Activated CD4-positive, alpha-beta memory T cell treated with anti-CD3 and anti-CD28 coated beads, Interleukin-2, amount 10 ng/mL, durations not matched to agents 7 days and 5 days (primary cell): Measurements from ENCODE around the gene FGR. TPM values are rescaled to one million over a fixed set of nuclear protein-coding genes. Genes with fewer than 3 reads are reported as not detected.

Experiments
- CTCF ChIA-PET: fragments of 350-600 bp; sonication (Branson Sonifier 250); formaldehyde crosslinking; loops from one replicate; lab custom pipeline; 2021; ENCODE audit warnings: antibody characterized with exemption, inconsistent platforms; lab: Charles Lee
- POLR2A ChIA-PET: fragments of 350-600 bp; sonication (Branson Sonifier 250); formaldehyde crosslinking; loops from one replicate; lab custom pipeline; 2021; ENCODE audit warnings: antibody characterized with exemption; lab: Charles Lee
- DNase-seq: peaks from one replicate; pipeline ENCODE4 v3.0.0-alpha.2; 2020
- H3K27ac Mint-ChIP-seq: one replicate; pipeline ENCODE4 v1.8.0; 2021; ENCODE audit warnings: mild to moderate bottlenecking, mixed read lengths
- H3K27me3 Mint-ChIP-seq: one replicate; pipeline ENCODE4 v1.8.0; 2021; ENCODE audit warnings: mixed read lengths
- H3K36me3 Mint-ChIP-seq: one replicate; pipeline ENCODE4 v1.8.0; 2021; ENCODE audit warnings: low read depth, mixed read lengths
- H3K4me1 Mint-ChIP-seq: one replicate; pipeline ENCODE4 v1.8.0; 2021; ENCODE audit warnings: mixed read lengths
- H3K4me3 Mint-ChIP-seq: one replicate; pipeline ENCODE4 v1.8.0; 2021; ENCODE audit warnings: mild to moderate bottlenecking, mixed read lengths
- H3K9me3 Mint-ChIP-seq: one replicate; pipeline ENCODE4 v1.8.0; 2021; ENCODE audit warnings: mixed read lengths
- total RNA-seq, 2 experiments: library from RNA; stranded (reverse); gene quantifications; one replicate each; pipeline ENCODE4 v1.2.3, GENCODE V29; 2021

Gene FGR
- total RNA-seq, 2 experiments from 2014 or later = not detected

DNA sequence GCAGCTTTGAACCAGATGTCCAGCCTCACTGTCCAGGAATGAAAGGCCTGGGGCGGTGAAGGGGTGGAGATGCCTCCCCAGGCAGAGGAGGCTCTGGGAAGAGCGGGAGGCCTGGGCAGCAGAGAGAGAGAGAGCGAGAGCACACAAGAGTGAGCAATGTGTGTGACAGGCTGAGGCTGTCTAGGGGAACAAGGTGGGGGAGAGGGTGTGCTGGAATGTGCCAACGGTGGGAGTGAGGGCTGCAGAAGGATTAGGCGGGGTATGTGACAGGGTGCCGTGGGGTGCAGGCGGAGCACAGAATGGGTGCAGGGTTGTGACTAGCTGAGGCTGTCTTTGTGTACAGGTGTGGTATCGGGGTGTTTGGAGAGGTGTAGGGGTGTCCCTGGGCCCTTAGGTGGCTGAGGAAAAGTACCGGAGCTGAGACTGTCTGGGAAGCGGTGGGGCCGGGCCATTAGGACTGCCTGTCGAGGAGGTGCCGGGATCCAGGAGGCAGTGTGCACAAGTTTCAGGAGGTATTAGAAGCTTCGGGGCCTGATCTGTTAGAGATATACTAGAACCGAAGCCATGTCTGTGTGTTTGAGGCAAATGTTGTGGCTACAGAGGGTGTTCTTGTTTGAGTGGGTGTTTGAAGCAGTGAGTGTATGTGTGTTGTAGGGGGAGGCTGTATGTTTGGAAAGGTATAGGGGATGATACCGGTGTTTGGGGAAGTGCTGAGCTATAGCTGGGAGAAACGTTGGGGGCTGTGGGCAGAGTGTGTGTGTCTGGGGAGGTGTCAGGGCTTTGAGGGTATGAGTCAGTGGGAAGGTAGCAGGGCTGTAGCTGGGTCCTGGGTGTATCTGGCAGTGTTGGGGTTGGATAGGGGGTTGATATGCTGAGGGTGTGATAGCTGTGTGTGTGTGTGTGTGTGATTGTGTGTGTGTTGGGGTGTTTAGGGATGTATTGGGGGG, 40.1 kb downstream of the FGR start:
- POLR2A ChIA-PET = interaction anchor here (1.0 to 1.5 kb wide), 3 partner anchors 38 to 105 kb away, joined by 5 to 6 read pairs (median 6); partner anchors contain the start of gene WASF2
- no peaks in the 10 kb centered on the region for H3K27me3 Mint-ChIP-seq
- DNase-seq = no peak

DNA sequence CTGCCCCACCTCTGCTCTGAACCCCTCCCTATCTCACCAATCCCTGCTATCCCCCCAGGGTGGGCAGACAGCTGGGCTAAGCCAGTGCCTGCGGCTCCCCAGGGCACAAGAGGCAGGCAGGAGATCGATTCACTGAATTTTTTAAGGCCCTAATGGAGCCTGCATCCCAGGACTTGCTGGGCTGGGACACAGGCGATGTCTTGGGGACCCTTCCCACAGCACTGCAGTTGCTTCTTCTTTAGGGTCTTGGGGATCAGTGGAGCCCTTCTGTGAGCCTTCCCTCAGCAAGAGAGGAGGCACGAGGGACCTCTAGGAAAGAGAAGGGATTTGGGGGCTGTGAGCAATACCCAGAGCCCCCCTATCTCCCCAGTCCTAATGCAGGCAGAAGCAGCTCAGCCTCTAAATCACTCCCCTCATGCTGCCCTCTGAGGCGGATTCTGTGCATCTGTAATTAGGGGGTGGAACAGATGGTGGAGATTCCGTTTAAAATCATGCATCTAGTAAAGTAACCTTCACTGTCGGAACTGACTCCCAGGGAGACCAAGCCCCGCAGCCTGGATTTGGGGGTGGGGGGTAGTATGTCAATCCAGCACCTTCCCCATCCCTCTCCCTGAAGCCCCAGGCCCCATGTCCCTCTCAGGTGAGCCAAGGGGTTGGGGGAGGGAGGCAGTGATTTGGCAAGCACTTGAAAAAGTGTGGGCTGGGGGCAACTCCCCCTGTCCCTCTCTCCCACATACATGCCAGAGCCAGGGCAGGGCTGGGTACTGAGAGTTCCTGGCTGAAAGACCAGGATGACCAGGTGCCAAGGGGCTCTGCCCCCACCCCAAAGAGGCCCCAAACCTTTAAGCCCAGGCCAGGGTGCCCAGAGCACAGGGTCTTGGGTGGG, 41.1 kb downstream of the FGR start:
- H3K4me1 Mint-ChIP-seq = peaks cover 22% of the 10 kb centered on the region
- no peaks in the 10 kb centered on the region for H3K27me3 Mint-ChIP-seq
- no peaks in the 10 kb centered on the region for H3K36me3 Mint-ChIP-seq
- H3K4me3 Mint-ChIP-seq = no peak overlapping the region
- ChIA-PET POLR2A (no interaction called here), CTCF (interaction anchor here (1.6 to 8.4 kb wide), 2 partner anchors 10 to 37 kb away, joined by 4 to 70 read pairs; no protein-coding TSS in a partner anchor)
- H3K27ac Mint-ChIP-seq = no peak overlapping the region
- DNase-seq = no peak
- no peaks in the 10 kb centered on the region for H3K9me3 Mint-ChIP-seq

More for the DNA sequence above, 40.1 kb downstream of the FGR start:
- H3K36me3 Mint-ChIP-seq = no peaks in the 10 kb centered on the region
- H3K4me3 Mint-ChIP-seq = no peak overlapping the region
- H3K4me1 Mint-ChIP-seq = peaks cover 32% of the 10 kb centered on the region
- H3K9me3 Mint-ChIP-seq = no peaks in the 10 kb centered on the region
- H3K27ac Mint-ChIP-seq = no peak overlapping the region
- CTCF ChIA-PET = interaction anchor here (1.3 to 8.4 kb wide), 6 partner anchors 10 to 178 kb away, joined by 4 to 70 read pairs (median 6); no protein-coding TSS in a partner anchor

DNA sequence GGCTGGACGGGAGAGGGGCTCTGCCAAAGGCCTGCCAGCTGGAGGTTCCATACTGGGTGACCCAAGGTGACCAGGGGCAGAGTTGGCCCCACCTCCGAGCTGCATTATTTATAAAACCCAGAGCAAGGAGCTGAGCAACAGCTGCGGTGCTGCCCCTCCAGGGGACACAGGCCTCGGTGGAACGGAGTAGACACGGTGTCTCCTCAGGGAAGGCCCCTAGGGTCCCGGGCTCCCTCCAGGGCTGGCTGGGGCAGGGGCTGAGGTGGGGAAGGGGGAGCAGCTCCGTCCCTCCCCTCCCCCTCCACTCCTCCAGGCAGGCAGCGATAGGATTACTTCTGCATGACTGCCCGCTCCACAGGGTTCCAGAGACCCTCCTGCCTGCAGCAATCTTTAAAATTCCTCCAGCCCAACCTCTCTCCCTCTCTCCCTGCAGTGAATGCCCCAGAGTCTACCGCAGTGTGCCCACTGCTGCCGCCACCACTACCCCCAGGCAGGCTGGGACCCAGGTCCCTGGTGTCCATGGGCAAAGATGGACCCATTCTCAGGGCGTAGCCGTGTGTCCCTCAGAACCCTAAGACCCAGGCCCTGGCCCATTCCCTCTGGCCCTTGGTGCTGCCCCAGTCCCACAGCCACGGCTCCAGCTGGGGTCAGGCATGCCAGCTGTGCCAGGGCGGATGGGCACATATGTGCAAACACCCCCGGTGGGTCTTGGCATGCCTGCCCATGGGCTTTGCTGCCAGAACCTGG, 41.9 kb downstream of the FGR start:
- Mint-ChIP-seq H3K9me3 (no peaks in the 10 kb centered on the region), H3K4me1 (peaks cover 14% of the 10 kb centered on the region), H3K36me3 (no peaks in the 10 kb centered on the region), H3K27ac (no peak overlapping the region), H3K27me3 (no peaks in the 10 kb centered on the region), H3K4me3 (no peak overlapping the region)
- ChIA-PET POLR2A (no interaction called here), CTCF (interaction anchor here (0.6 to 2.3 kb wide), 3 partner anchors 12 to 107 kb away, joined by 3 to 9 read pairs (median 3); no protein-coding TSS in a partner anchor)
- DNase-seq = no peak

DNA sequence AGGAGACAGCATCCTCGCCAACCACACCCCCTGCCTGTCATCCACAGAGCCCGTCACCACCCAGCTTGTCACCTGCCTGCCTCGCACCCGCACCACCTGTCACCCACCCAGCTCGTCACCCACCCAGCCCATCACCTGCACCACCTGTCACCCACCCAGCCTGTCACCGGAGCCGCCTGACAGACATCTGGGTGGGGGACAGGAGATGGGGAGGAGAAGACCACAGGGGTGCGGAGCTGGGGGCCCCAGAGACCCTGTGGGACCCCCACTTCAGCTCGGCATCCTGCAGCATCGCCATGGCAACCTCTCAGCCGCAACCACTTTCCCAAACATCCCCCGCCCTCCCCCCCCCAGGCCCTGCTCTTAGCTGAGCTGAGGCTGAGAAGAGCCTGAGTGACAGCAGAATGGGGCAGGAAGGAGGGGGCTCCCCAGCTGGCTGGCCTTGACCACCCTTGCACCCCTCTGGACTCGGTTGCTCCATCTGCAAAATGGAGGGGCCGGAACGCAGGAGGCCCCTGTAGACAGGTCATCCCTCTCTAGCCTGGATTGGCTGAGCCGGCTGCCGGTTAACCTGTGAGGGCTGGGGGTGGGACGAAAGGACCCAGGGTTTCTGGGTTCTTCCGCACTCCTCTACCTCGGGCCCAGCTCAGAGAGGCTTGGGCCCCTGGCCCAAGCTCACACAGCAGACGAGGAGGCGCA, 42.6 kb downstream of the FGR start:
- ChIA-PET CTCF (interaction anchor here (1.1 to 2.3 kb wide), 2 partner anchors 12 to 36 kb away, joined by 3 to 9 read pairs; no protein-coding TSS in a partner anchor), POLR2A (no interaction called here)
- H3K36me3 Mint-ChIP-seq = no peaks in the 10 kb centered on the region
- H3K4me3 Mint-ChIP-seq = no peak overlapping the region
- no peak overlapping the region for H3K27ac Mint-ChIP-seq
- H3K27me3 Mint-ChIP-seq = no peaks in the 10 kb centered on the region
- no peaks in the 10 kb centered on the region for H3K9me3 Mint-ChIP-seq
- H3K4me1 Mint-ChIP-seq = peaks cover 7% of the 10 kb centered on the region
- DNase-seq = no peak

DNA sequence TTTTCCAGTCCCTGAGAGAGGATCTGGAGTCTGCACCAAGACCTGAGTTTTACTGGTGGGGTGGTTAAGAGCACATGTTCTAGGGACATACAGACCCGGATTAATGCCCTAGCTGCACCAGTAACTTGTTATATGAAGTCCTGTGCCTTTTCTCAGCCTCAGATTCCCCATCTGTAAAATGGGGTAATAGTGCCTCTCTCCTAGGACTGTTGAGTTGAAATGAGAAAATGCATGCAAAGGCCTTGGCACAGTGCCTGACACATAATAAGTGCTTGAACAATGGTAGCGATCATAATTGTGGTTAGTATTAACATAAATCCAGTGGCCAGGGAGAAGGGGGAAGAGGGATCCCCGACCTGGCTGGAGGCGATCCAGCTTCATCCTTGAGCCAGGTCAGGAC, 43.4 kb downstream of the FGR start:
- no peaks in the 10 kb centered on the region for H3K36me3 Mint-ChIP-seq
- no peak overlapping the region for H3K4me3 Mint-ChIP-seq
- POLR2A ChIA-PET = interaction anchor here (0.8 kb wide), 1 partner anchor 100 kb away, joined by 3 read pairs; no protein-coding TSS in a partner anchor
- H3K27me3 Mint-ChIP-seq = no peaks in the 10 kb centered on the region
- no peak for DNase-seq
- CTCF ChIA-PET = interaction anchor here (2.3 kb wide), 1 partner anchor 35 kb away, joined by 9 read pairs; no protein-coding TSS in a partner anchor
- peaks cover 7% of the 10 kb centered on the region for H3K4me1 Mint-ChIP-seq
- no peak overlapping the region for H3K27ac Mint-ChIP-seq
- no peaks in the 10 kb centered on the region for H3K9me3 Mint-ChIP-seq

DNA sequence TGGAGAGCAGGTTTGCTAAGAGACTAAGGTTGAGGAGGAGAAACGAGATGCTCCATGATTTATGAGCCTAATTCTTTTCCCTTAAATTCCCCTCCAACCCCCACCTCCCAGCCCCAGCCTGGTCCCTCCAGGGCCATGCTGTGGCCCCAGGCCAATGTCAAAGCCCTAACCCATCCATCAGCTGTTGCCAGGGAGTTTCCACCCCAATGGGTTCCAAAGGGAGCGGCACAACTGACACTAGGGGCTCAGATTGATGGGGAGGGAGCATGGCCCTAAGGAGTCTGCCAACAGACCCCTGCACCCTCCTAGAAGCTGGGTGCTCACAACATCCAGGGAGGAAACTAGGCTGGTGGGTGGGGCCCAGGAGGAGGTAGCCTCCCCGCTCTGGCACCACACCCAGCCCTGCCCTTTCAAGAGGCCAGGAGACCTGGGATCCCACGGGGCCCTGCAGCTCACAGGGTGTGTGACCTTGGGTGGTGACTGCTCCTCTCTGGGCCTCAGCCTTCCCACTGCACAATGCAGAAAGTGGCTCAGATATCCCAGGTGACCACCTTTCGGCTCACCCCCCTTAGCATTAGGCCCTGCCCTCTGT, 44.0 kb downstream of the FGR start:
- Mint-ChIP-seq H3K9me3 (no peaks in the 10 kb centered on the region), H3K27me3 (no peaks in the 10 kb centered on the region), H3K4me1 (peaks cover 7% of the 10 kb centered on the region), H3K4me3 (no peak overlapping the region), H3K27ac (no peak overlapping the region), H3K36me3 (no peaks in the 10 kb centered on the region)
- POLR2A ChIA-PET = interaction anchor here (0.8 kb wide), 1 partner anchor 99 kb away, joined by 3 read pairs; no protein-coding TSS in a partner anchor
- CTCF ChIA-PET = interaction anchor here (2.3 kb wide), 1 partner anchor 35 kb away, joined by 9 read pairs; no protein-coding TSS in a partner anchor
- no peak for DNase-seq

DNA sequence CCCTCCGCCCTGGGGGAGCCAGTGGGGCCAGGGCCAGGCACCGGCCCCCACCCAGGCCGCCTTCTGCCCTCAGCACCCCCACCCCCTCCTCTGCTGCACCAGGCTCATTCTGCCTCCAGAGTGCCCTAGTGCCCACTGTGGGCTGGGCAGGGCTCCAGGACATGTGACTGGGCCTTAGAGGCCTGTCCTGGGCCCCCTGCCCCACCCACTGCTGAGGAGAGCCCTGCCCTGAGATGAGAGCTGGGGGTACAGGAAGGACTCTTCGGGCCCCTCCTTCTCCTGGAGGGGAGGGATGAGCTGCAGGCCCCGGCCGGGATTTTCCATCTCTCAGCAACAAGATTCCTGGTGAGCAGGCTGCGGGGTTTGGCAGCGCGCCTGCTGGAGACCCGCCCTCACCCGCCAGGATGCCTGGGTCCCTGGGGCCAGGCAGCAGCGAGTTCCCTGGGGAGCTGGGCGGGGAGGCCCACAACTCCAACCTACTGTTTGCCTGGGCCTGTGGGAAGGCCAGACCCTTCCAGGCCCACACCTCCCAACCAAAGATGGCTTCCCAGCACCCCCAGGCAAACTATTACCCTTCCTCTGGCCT, 45.1 kb downstream of the FGR start:
- H3K36me3 Mint-ChIP-seq = no peaks in the 10 kb centered on the region
- no peaks in the 10 kb centered on the region for H3K27me3 Mint-ChIP-seq
- H3K9me3 Mint-ChIP-seq = no peaks in the 10 kb centered on the region
- no peak overlapping the region for H3K4me3 Mint-ChIP-seq
- peaks cover 7% of the 10 kb centered on the region for H3K4me1 Mint-ChIP-seq
- POLR2A ChIA-PET = no interaction called here
- no peak overlapping the region for H3K27ac Mint-ChIP-seq
- no peak for DNase-seq
- CTCF ChIA-PET = interaction anchor here (0.6 kb wide), 1 partner anchor 79 kb away, joined by 3 read pairs; no protein-coding TSS in a partner anchor

DNA sequence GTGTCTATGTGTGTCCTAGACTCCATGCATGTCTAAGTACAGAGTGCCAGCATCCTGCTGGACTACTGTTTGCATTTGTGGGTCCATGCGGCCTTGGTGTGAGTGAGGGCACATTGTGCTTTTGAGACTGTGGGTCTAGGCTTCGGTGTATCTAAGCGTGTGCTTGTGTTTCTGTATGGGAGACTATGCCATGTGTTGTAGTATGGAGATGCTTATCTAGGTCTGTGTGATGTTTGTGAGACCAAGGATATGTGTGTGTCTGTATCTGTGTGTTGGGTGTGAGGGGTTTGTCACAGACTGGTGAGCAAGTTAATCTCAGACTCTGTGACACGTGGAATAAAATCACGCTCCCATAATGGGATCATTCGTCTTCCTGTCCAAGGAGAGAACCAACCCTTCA, 45.5 kb downstream of the FGR start:
- Mint-ChIP-seq H3K27me3 (no peaks in the 10 kb centered on the region), H3K4me3 (no peak overlapping the region), H3K9me3 (no peaks in the 10 kb centered on the region), H3K4me1 (peaks cover 7% of the 10 kb centered on the region), H3K36me3 (no peaks in the 10 kb centered on the region), H3K27ac (no peak overlapping the region)
- CTCF ChIA-PET = no interaction called here
- no peak for DNase-seq
- POLR2A ChIA-PET = no interaction called here

DNA sequence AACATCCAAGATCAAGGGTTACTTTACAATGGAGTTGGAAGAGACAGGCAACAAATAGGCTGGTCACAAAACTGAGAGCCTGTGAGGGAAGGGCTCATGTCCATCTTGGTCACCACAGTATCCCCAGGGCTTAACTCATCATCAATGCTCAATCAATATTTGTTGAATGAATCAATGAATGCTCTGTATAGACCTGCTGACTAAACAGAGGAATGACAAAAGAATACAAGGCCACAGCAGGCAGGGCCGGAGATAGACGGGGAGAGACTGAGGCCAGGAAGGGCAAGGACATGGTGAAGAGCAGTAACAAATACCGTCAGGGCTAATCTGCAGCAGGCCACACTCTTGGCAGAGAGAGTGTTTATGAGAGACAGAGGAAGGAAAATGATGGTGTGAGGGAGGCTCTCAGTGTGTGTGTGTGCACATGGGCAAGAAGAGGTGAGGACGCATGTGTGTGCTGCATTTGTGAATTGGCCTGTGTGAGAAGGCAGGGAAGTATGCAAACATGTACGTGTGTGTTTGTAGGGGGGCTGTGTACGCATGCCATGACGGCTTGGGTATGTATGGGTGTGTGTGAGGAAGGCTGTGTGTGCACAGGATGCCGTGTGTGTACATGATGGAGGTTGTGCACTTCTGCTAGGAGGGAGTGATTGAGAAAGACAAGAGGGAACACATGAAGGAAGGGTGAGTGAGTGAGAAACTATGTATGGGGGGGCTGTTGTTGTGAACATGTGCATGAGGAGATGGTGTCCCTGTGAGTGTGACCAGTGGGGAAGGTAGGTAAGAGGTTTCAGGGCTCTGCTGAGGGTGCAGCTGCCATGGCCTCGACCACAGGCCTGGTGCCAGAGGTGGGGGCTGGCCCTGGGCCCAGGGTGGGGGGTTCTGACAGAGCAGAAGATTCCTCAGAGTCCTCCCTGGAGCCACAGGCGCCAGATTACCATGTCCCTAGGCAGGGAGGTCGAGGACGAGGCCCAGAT, 46.4 kb downstream of the FGR start:
- Mint-ChIP-seq H3K9me3 (no peaks in the 10 kb centered on the region), H3K27me3 (no peaks in the 10 kb centered on the region), H3K36me3 (no peaks in the 10 kb centered on the region), H3K27ac (no peak overlapping the region), H3K4me3 (no peak overlapping the region), H3K4me1 (peaks cover 7% of the 10 kb centered on the region)
- ChIA-PET CTCF (interaction anchor here (1.0 kb wide), 1 partner anchor 20 kb away, joined by 3 read pairs; no protein-coding TSS in a partner anchor), POLR2A (no interaction called here)
- no peak for DNase-seq

DNA sequence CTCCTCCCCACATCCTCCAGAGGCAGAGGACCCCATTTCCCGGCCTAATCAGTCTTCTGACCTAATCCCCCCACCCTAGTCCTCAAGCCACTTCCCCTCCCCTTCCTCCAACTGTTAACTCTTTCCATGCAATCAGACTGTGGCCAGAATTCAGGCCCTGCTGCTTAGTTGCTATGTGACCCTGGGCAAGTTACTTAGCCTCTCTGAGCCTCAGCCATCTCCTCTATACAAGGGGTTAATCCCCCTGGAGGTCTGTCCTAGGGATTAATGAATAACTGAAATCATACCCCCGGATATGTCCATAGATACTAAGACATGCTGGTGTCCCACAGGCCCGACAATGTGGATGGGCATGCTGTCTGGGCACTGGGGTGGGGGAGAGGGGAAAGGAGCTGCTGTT, 49.3 kb downstream of the FGR start:
- Mint-ChIP-seq H3K9me3 (no peaks in the 10 kb centered on the region), H3K27me3 (no peaks in the 10 kb centered on the region), H3K4me1 (peaks cover 3% of the 10 kb centered on the region), H3K36me3 (no peaks in the 10 kb centered on the region), H3K27ac (no peak overlapping the region), H3K4me3 (no peak overlapping the region)
- POLR2A ChIA-PET = no interaction called here
- CTCF ChIA-PET = interaction anchor here (1.2 to 1.7 kb wide), 2 partner anchors 104 to 169 kb away, joined by 3 to 4 read pairs; no protein-coding TSS in a partner anchor
- no peak for DNase-seq
